Right ventricle myocardium superior (tissue), 1 donor: ENCODE results near the gene ZFHX2. TPM values are rescaled to one million over a fixed set of nuclear protein-coding genes. Genes with fewer than 3 reads are reported as not detected.
"Not testable (repeated sequence)": the region's sequence is repeated elsewhere in the genome, so short reads cannot be mapped to it uniquely, and the experiment has no call there.

ENCODE experiments used
- ATAC-seq: fragments of 200-7000 bp; cut with Tn5 transposase; one replicate; pipeline ENCODE4 v1.9.1; 2020; ENCODE audit warnings: mild to moderate bottlenecking; ENCODE audit not compliant: poor library complexity
- DNase-seq: peaks from one replicate; pipeline ENCODE4 v3.0.0-alpha.2; 2020
- intact Hi-C: fragments of 100-400 bp; cut with DNase I; formaldehyde crosslinking; loops from one replicate; pipeline ENCODE4 v1.11.2; 2022
- total RNA-seq: library from RNA; stranded (reverse); fragmentation: NEBNext Ultra II Directional; extraction: Animal tissue kit (Norgen Biotek cat#: 25700); gene quantifications from one replicate; pipeline ENCODE4 v1.2.1, GENCODE V29; 2021
- donor health status: DM: no; HTN: yes; CAD: no; lungs with severe emphysema.

The ZFHX2 gene
- total RNA-seq, 1 donor from 2014 or later = 0.97 TPM

DNA sequence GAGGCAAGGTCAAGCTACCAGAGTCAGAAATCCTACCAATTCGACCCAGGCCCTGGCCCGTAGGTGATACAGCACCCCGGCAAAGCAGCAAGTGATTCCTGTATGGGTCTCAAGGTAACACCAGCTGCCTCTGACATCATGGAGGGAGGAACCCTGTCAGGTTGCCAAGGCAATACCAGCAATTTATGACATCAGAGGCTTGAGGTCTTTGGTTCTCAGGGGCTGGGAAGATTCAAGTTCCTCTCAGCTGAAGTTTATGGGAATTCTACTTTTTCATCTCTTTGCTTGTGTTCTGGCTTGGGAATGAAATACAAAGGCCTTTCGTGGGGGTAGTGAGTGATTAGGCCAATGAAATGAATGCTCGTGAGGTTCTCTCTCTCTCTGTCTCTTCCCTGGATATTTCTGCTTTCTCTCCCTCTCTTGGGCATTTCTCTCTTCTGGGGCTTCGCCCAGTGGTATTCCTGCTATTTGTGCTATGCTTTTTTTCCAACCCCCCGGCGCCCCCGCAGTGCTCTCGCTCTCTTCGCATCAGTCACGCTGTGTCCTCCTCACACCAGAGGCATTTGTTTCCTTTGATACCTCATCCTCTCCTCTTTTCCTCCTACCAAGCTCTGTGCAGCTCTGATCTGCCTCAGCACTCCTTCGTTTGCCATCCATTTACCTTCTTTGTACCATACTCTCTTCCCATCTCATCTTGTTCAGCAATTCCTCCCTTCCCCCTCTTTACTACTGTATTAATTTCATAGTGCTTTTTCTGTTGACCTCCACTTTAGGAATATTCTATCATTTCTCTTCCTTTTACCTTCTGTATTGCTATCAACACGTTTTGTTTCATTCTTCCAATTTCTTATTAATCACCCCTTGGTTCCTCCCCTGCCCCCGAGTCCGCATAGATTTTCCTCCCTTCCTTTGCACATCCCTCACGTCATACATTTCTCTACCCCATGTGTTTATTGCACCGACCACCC is 2.9 kb downstream of the ZFHX2 start:
- intact Hi-C loops = no loop called here
- ATAC-seq (no peak), DNase-seq (peak; percentile 3)

GRCh38 chr14:23547924-23548323 is 3.6 kb downstream of the ZFHX2 start:
- intact Hi-C loops = no loop called here
- ATAC-seq = no peak
- no peak for DNase-seq

DNA sequence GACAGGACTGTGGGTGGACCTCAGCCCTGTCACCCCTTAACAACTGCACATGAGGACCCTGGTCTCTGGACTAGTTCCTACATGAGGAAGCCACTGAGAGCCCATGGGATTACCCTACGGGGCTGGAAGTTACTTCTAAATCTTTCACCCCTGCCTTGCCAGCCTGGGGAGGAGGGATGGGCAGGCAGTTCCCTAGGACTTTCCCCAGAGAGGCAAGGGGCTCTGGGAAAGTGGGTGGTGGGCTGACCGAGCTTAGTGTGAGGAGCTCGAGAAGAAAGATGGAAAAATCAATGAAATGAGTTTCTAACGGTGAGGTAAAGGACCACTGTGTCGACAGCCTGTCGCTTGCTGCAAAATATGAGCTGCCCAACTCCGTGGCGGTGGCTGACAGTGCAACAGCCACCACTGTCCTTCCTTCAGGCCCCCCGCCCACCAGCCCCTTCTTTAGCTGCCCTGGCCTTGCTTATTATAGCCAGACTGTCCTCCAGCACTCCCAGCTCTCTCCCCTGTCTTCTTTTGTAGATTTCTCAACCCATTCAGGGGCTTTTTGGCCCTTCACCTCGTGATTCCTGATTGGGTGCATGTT is 5.0 kb downstream of the ZFHX2 start:
- intact Hi-C loops = no loop called here
- DNase-seq (no peak), ATAC-seq (no peak)

DNA sequence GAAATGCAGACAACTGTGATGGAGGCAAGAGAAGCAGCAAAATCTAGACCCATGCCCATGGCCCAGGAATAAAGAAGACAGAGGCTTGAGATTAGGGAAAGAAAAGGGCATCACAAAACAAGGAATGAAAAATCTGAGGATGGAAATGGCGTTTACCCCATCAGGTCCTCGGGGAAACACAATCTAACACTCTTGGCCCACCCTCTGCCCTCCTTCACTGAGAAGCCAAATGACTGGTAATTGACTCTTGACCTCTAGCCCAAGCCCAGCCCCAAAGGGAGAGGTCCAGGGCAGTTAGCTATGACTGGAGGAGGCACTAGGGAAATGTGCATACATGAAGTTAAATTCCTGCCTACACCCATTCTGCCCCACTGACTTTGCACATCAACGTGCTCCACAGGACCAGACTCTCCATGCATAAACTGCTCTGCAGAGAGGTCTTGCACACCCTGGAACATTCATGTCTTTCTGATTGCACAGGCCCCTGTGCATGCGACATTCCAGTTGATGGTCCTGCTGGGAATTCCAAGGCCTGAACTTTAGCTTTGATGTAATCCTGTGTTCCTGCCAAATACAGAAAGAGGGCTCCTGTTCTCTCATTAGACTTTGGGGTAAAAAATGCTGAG is 5.7 kb downstream of the ZFHX2 start:
- no peak for ATAC-seq

GRCh38 chr14:23544511-23545447 is 6.8 kb downstream of the ZFHX2 start:
- intact Hi-C loops = no loop called here
- ATAC-seq (peak; percentile 90), DNase-seq (peak; percentile 73)

More for the DNA sequence above, 5.7 kb downstream of the ZFHX2 start:
- no peak for DNase-seq
- intact Hi-C loops = no loop called here

DNA sequence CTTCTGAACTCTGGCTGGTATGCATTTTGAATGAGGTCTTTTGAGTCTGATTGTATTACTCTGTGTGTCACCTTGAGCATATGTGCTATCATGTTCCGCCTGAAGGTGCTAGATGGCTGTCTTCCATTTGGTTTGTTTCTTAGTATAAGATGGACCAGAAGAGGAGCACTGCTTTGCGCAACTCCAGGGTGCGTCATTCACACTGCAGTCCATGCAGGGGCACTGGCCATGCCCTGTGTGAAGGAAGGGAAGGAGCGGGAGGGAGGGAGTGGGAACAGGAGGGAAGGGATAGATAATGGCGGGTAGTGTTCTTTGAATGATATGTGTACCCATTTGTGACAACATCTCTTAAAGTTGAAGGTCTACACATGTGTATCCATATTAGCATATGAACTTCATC is 8.2 kb downstream of the ZFHX2 start:
- intact Hi-C loops = no loop called here
- no peak for DNase-seq
- no peak for ATAC-seq

- DNase-seq (no peak), ATAC-seq (no peak)
- intact Hi-C loops = no loop called here
These were observed 9.3 kb downstream of the ZFHX2 start for GRCh38 chr14:23542261-23542660.

DNA sequence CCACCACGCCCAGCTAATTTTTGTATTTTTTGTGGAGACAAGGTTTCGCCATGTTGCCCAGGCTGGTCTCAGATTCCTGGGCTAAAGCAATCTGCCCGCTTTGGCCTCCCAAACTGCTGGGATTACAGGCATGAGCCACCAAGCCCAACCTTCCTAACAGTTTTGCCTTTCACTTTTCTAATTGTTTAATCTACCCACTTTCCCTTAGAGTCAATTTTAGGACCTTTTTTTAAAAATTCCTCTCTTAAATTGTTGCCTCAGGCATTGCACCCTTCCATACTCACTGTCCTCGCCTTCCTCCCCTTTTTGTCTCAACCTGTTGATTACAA is 11.5 kb downstream of the ZFHX2 start:
- intact Hi-C loops = no loop called here

DNA sequence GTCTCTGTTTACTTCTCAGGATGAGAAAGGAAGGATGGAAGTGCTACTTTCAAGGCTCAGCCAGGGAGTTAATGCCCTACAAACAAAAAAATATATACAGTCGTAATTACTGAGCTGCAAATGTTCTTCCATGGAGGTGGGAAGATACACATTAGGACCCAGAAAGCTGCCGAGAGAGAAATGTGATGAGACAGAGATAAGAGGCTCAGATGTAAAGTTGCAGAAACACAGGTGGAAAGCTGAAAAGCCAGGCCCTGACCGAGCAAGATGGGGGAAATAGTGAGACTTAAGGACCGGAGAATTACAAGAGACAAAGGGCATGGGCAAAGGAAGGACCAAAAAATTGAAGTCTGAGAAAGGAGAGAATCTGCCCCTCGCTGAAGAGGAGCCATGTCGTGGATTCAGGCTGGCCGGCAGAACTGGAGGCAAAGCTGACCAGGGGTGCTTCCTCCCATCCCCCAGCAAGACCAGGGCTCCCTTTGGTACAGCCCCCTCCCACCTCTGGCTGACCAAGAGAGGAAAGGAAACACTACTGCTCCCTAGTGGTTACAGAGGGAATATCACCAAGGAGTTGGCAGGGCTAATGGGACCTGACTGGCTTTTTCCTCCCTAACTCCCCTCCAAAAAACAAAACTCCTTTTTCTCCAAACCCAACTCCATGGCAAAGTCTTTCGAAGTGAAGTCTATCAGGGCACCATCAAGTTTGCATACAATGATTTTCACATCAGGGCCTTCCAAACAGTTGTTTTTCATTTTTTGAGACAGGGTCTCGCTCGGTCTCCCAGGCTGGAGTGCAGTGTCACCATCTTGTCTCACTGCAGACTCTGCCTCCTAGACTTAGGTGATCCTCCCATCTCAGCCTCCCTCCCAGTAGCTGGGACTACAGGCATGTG is 12.1 kb downstream of the ZFHX2 start:
- intact Hi-C loops = no loop called here
- DNase-seq = no peak
- ATAC-seq = peak; percentile 67

More for the DNA sequence above, 11.5 kb downstream of the ZFHX2 start:
- DNase-seq (no peak), ATAC-seq (no peak)

- ATAC-seq (peak; percentile 83), DNase-seq (peak; percentile 71)
- intact Hi-C loops = no loop called here
These were observed 12.8 kb downstream of the ZFHX2 start for GRCh38 chr14:23538785-23539184.

DNA sequence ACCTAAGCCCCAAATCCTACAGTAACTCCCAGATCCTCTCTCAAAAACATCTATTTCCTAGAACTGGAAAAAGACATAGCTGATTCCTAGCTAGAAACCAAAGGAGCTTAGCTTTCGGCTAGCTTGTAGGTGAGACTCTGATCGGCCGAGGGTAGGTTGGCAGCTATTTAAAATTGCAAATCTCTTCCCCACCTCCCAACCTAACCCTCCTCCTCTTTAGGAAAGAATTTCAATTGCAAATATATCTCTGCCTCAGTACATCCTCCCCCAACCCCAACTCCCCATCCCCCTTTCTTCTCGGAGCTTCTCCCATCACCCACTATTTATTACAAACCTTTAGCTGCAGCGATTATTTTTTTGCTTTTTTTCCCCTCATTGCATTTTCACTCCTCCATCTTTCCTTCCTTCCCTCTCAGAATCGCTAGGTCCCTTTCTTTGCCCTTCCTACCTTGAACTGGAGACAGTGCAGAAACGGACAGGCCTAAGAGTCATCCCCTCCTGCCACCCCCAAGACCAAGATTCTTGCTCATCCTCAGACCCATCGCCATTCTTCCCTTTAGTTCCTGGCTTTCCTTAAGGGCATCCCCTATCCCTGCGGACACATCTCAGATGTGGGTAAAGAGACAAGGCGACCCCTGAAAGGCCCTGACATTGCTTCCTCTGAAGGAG is 13.4 kb downstream of the ZFHX2 start:
- DNase-seq = no peak
- ATAC-seq = no peak
- intact Hi-C loops = no loop called here

GRCh38 chr14:23537351-23538049 is 14.1 kb downstream of the ZFHX2 start:
- intact Hi-C loops = no loop called here
- ATAC-seq = no peak
- no peak for DNase-seq

DNA sequence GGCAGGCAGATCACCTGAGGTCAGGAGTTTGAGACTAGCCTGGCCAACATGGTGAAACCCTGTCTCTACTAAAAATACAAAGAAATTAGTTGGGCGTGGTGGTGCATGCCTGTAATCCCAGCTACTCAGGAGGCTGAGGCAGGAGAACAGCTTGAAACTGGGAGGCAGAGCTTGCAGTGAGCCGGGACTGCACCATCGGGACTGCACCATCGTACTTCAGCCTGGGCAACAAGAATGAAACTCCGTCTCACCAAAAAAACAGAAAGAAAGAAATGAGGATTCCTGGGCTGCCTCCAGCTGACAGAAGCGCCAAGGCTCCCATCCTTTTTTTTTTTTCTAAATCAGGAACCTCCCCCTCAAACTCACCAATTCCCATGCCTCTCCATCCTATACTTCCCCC is 14.7 kb downstream of the ZFHX2 start:
- intact Hi-C loops, DNase-seq, ATAC-seq: not testable (repeated sequence)

DNA sequence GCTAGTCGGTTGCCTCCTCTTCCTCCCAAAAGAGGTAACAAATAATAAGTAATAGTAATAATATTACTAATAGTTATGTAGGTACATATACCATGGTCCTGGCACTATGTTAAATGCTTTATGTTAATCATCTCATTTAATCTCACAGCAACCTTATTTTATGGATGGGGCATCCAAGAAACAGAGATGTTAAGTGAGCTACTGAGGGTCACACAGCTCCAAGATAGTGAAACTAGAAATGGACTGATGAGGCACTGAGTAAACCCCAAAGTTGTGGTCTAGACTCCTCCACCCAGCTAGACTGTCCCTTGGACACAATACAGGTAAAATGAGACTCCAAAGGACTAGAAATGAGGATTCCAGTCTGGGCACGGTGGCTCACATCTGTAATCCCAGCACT is 15.1 kb downstream of the ZFHX2 start:
- ATAC-seq = no peak
- intact Hi-C loops = no loop called here
- no peak for DNase-seq

- intact Hi-C loops = no loop called here
- no peak for ATAC-seq
- no peak for DNase-seq
These were observed 15.6 kb downstream of the ZFHX2 start for GRCh38 chr14:23535943-23536342.

DNA sequence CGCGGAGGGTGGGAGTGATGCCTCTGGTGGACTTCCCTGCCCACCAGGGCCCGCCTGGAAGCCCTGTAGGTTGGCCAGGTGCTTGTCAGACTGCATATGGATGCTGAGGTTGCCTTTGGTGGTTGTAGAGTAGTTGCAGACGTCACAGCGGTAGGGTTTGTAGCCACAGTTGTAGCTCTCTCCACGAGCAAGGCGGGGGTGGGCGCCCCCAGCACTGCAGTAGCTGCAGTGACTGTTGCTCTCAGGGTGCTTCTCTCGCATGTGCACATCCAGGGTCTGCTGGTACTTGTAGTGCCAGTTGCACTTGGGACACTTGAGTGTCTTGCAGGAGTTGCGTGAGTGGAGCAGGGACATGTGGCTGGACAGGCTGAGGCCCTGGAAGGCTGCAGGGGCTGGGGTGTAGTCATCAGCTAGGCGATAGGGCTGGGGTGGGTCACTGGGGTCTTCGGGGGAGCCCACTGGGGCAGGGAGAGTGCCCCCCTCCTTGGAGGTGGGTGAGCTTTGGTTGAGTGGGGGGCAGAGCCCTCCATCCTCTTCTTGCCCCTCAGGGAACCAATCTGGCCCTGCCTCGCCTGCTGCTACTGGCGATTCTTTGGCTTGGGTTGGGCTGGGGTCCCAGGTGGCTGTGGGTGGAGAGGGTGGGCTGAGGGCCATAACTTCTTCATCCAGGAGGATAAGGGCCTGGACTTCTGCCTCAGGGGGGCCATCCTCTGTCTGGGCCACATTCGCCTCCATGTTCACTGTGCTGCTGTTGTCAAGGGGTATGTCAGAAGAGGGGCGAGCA is 17.7 kb downstream of the ZFHX2 start:
- DNase-seq (no peak), ATAC-seq (no peak)
- intact Hi-C loops = no loop called here
